CD4-positive, alpha-beta T cell (primary cell): ENCODE data around the gene SLC2A3. TPM values are rescaled to one million over a fixed set of nuclear protein-coding genes. Genes with fewer than 3 reads are reported as not detected.
"Not testable (repeated sequence)": the region's sequence is repeated elsewhere in the genome, so short reads cannot be mapped to it uniquely, and the experiment has no call there.

ENCODE experiments used
- ATAC-seq: fragments of 200-7000 bp; cut with Tn5 transposase; one replicate; pipeline ENCODE4 v1.10.0; 2022; ENCODE audit warnings: mild to moderate bottlenecking; ENCODE audit not compliant: poor library complexity
- CTCF ChIA-PET: fragments of 350-600 bp; sonication (Branson Sonifier 250); formaldehyde crosslinking; loops from one replicate; lab custom pipeline; 2021; ENCODE audit warnings: antibody characterized with exemption, inconsistent platforms; lab: Charles Lee
- POLR2A ChIA-PET: fragments of 350-600 bp; sonication (Branson Sonifier 250); formaldehyde crosslinking; loops from one replicate; lab custom pipeline; 2021; ENCODE audit warnings: antibody characterized with exemption, inconsistent platforms; lab: Charles Lee
- DNase-seq, 14 experiments: peaks; one replicate each; pipeline ENCODE4 v3.0.0-alpha.2; 2013 to 2020; ENCODE audit warnings: mixed read lengths in 2 of 14
- H3K27ac ChIP-seq, 2 donors: one replicate each; pipeline versions ENCODE4 v1.5.1 to v1.7.0; 2013; ENCODE audit warnings: low read length in 2 of 2, low read depth in 1 of 2, mild to moderate bottlenecking in 1 of 2
- H3K27me3 ChIP-seq, 2 experiments: 1 replicate in 1 of 2; 2 replicates in 1 of 2; pipeline versions ENCODE4 v1.6.1 to v1.7.0; 2013; ENCODE audit warnings: low read length in 2 of 2, control low read depth in 1 of 2, mild to moderate bottlenecking in 1 of 2, moderate library complexity in 1 of 2; ENCODE audit not compliant: insufficient read depth in 2 of 2, control insufficient read depth in 1 of 2
- H3K36me3 ChIP-seq: one replicate; pipeline ENCODE4 v1.6.1; 2013; ENCODE audit warnings: low read length, control low read depth; ENCODE audit not compliant: insufficient read depth
- H3K4me1 ChIP-seq: one replicate; pipeline ENCODE4 v1.6.1; 2013; ENCODE audit warnings: low read length, control low read depth; ENCODE audit not compliant: insufficient read depth
- H3K4me3 ChIP-seq: one replicate; pipeline ENCODE4 v1.5.1; 2013; ENCODE audit warnings: mild to moderate bottlenecking, low read length, moderate library complexity
- H3K9me3 ChIP-seq, 2 experiments: 1 replicate in 1 of 2; 2 replicates in 1 of 2; pipeline versions ENCODE4 v1.6.1 to v1.7.0; 2013; ENCODE audit warnings: low read length in 2 of 2, mild to moderate bottlenecking in 2 of 2, control low read depth in 1 of 2, moderate library complexity in 1 of 2; ENCODE audit not compliant: control insufficient read depth in 1 of 2, insufficient read depth in 1 of 2
- H3K27ac Mint-ChIP-seq: one replicate; pipeline ENCODE4 v1.8.0; 2020; ENCODE audit warnings: mixed read lengths
- H3K27me3 Mint-ChIP-seq: one replicate; pipeline ENCODE4 v1.8.0; 2021; ENCODE audit warnings: mixed read lengths
- H3K36me3 Mint-ChIP-seq: one replicate; pipeline ENCODE4 v1.8.0; 2021; ENCODE audit warnings: low read depth, mixed read lengths
- H3K4me1 Mint-ChIP-seq: one replicate; pipeline ENCODE4 v1.8.0; 2021; ENCODE audit warnings: low read depth, mixed read lengths
- H3K4me3 Mint-ChIP-seq: one replicate; pipeline ENCODE4 v1.8.0; 2020; ENCODE audit warnings: mild to moderate bottlenecking, mixed read lengths
- H3K9me3 Mint-ChIP-seq: one replicate; pipeline ENCODE4 v1.8.0; 2020; ENCODE audit warnings: mixed read lengths
- intact Hi-C, 2 experiments: fragments of 100-400 bp; cut with DNase I in 1 of 2; cut with micrococcal nuclease in 1 of 2; formaldehyde crosslinking; loops; one replicate each; pipeline versions ENCODE4 v1.15.1 to v1.9.0; 2023 to 2025; cut with DNase I, micrococcal nuclease
- total RNA-seq, 174 experiments: library from RNA in 2 of 174; stranded (reverse) in 2 of 174; gene quantifications; one replicate each; pipeline ENCODE4 v1.2.3 and lab custom pipeline; 2021 to 2026
- TF ChIP-seq, protein P1 (sequence below): fragments of 200-600 bp; IDR thresholded peaks from one replicate; pipeline ENCODE4 v1.8.0; 2022; ENCODE audit warnings: antibody characterized with exemption, mild to moderate bottlenecking

SLC2A3 gene
- total RNA-seq, 2 experiments from 2014 or later, result 929 to 939 TPM

DNA sequence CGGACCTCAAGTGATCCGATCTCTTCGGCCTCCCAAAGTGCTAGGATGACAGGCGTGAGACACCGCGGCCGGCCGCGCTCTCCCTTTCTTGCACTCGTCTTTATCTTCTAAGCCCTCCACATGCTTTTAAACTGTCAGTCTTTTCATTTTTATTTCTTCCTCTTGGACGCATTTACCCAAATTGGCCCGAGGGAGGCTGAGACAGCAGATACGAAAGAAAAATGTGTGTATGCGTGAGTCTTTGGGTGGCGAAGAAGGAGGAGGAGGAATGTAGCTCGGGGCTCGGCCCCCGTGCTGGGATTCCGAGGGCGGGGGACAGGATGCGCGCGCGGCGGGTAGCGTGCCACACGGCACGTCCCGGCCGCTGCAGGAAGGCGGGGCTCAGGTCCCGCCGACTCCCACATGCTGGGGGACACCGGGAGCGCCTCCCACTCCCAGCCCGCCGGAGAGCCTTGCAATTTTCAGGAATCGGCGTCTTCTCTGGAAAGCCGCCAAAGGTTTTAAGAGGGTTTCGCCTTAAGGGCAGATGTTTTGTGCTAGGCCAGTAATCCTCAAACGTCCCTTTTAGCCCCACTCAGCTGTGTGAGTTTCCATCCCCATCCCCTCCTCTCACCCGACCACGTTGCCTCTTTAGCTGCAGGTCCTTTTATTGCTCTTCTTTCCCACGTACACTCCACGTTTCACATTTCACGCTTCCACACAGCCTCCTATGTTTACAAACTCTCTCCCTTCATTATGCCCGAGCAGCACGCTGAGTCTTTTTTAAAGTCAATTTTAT, 34.7 kb upstream of the SLC2A3 start:
- peak overlapping the region; percentile 68 for H3K4me3 ChIP-seq
- peaks cover 5% of the 10 kb centered on the region for H3K36me3 Mint-ChIP-seq
- DNase-seq (peak; percentile 69 to 95 (median 80)), ATAC-seq (peak; percentile 83)
- H3K9me3 ChIP-seq, result no peaks in the 10 kb centered on the region
- H3K4me1 Mint-ChIP-seq, result peaks cover 30% of the 10 kb centered on the region
- intact Hi-C loops, result loop anchor here in 1 of 2 experiments (1.0 to 2.0 kb wide), 5 partner anchors 10 to 56 kb away; partner anchors contain the start of gene SLC2A3
- H3K36me3 ChIP-seq, result no peaks in the 10 kb centered on the region
- ChIA-PET CTCF (interaction anchor here (1.1 to 3.7 kb wide), 7 partner anchors 10 to 108 kb away, joined by 3 to 31 read pairs (median 12); partner anchors contain the start of gene SLC2A3), POLR2A (interaction anchor here (0.6 to 5.7 kb wide), 16 partner anchors 10 to 1033 kb away, joined by 3 to 125 read pairs (median 6); partner anchors contain the start of genes C12orf57, FOXJ2, NECAP1 and RNU7-1)
- no peaks in the 10 kb centered on the region for H3K27me3 Mint-ChIP-seq
- peaks cover 25% of the 10 kb centered on the region for H3K4me1 ChIP-seq
- TF ChIP-seq, protein P1, sequence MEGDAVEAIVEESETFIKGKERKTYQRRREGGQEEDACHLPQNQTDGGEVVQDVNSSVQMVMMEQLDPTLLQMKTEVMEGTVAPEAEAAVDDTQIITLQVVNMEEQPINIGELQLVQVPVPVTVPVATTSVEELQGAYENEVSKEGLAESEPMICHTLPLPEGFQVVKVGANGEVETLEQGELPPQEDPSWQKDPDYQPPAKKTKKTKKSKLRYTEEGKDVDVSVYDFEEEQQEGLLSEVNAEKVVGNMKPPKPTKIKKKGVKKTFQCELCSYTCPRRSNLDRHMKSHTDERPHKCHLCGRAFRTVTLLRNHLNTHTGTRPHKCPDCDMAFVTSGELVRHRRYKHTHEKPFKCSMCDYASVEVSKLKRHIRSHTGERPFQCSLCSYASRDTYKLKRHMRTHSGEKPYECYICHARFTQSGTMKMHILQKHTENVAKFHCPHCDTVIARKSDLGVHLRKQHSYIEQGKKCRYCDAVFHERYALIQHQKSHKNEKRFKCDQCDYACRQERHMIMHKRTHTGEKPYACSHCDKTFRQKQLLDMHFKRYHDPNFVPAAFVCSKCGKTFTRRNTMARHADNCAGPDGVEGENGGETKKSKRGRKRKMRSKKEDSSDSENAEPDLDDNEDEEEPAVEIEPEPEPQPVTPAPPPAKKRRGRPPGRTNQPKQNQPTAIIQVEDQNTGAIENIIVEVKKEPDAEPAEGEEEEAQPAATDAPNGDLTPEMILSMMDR, result no peak
- no peaks in the 10 kb centered on the region for H3K9me3 Mint-ChIP-seq
- H3K27ac Mint-ChIP-seq, result peak overlapping the region; percentile 94
- peak overlapping the region; percentile 88 for H3K4me3 Mint-ChIP-seq
- H3K27me3 ChIP-seq, result no peaks in the 10 kb centered on the region
- peak overlapping the region; percentile 76 to 87 for H3K27ac ChIP-seq

DNA sequence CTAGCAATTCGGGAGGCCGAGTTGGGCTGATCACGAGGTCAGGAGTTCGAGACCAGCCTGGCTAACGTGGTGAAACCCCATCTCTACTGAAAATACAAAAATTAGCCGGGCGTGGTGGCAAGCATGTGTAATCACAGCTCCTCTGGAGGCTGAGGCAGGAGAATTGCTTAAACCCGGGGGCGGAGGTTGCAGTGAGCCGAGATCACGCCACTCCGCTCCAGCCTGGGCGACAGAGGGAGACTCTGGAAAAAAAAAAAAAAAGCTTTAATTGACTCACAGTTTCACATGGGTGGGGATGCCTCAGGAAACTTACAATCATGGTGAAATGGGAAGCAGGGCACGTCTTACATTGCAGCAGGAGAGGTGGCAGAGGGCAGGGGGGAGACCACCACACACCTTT, 30.6 kb upstream of the SLC2A3 start:
- Mint-ChIP-seq H3K36me3 (peaks cover 5% of the 10 kb centered on the region), H3K9me3 (no peaks in the 10 kb centered on the region), H3K27me3 (no peaks in the 10 kb centered on the region), H3K4me3 (no peak overlapping the region), H3K27ac (no peak overlapping the region), H3K4me1 (peaks cover 22% of the 10 kb centered on the region)
- DNase-seq (peak in 2 of 14 experiments; percentile 39 to 60), ATAC-seq (no peak)
- TF ChIP-seq, protein P1, result no peak
- H3K4me3 ChIP-seq, result no peak overlapping the region
- no peak overlapping the region for H3K27ac ChIP-seq
- ChIA-PET POLR2A (no interaction called here), CTCF (interaction anchor here (10.0 kb wide), 1 partner anchor 32 kb away, joined by 175 read pairs; the partner anchor contains the start of gene SLC2A3)
- H3K36me3 ChIP-seq, result no peaks in the 10 kb centered on the region
- no peaks in the 10 kb centered on the region for H3K9me3 ChIP-seq
- no peaks in the 10 kb centered on the region for H3K27me3 ChIP-seq
- peaks cover 17% of the 10 kb centered on the region for H3K4me1 ChIP-seq
- intact Hi-C loops, result no loop called here

DNA sequence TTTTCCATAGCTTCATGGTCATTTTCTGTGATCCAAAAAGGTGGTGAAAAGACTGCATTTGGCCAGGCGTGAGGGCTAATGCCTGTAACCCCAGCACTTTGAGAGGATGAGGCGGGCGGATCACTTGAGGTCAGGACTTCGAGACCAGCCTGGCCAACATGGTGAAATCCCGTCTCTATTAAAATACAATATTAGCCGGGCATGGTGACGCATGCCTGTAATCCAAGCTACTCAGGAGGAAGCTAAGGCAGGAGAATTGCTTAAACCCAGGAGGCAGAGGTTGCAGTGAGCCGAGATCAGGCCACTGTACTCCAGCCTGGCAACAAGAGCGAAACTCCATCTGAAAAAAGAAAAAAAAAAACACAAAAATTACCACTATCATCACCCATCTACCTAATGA, 28.7 kb upstream of the SLC2A3 start:
- H3K36me3 Mint-ChIP-seq, ATAC-seq, H3K27me3 ChIP-seq, DNase-seq, H3K27ac ChIP-seq, H3K27me3 Mint-ChIP-seq, intact Hi-C loops, H3K4me3 ChIP-seq, H3K9me3 Mint-ChIP-seq, H3K4me3 Mint-ChIP-seq, H3K9me3 ChIP-seq, H3K36me3 ChIP-seq: not testable (repeated sequence)
- ChIA-PET POLR2A (interaction anchor here (8.3 kb wide), 1 partner anchor 30 kb away, joined by 353 read pairs; the partner anchor contains the start of gene SLC2A3), CTCF (interaction anchor here (1.9 to 10.0 kb wide), 2 partner anchors 30 kb away, joined by 9 to 175 read pairs; partner anchors contain the start of gene SLC2A3)
- H3K4me1 ChIP-seq, result peaks cover 15% of the 10 kb centered on the region
- Mint-ChIP-seq H3K27ac (peak overlapping the region; percentile 51), H3K4me1 (peaks cover 20% of the 10 kb centered on the region)
